H9 (cell line): ENCODE results near the gene CPT1A. TPM values are rescaled to one million over a fixed set of nuclear protein-coding genes. Genes with fewer than 3 reads are reported as not detected.

Experiments used
- DNase-seq: peaks from one replicate; pipeline ENCODE4 v3.0.0-alpha.2; 2017
- H2AFZ ChIP-seq: one replicate; pipeline ENCODE4 v1.6.1; 2013; ENCODE audit warnings: mild to moderate bottlenecking, low read length, control low read depth, moderate library complexity
- H2AK5ac ChIP-seq: 2 replicates; pipeline ENCODE4 v1.6.1; 2013; ENCODE audit warnings: low read length, control low read depth, mixed read lengths; ENCODE audit not compliant: insufficient read length
- H2BK120ac ChIP-seq: one replicate; pipeline ENCODE4 v1.6.1; 2013; ENCODE audit warnings: low read depth, mild to moderate bottlenecking, low read length, control low read depth, inconsistent platforms; ENCODE audit not compliant: poor library complexity, severe bottlenecking
- H2BK12ac ChIP-seq: 2 replicates; pipeline ENCODE4 v1.6.1; 2013; ENCODE audit warnings: low read length, control low read depth, mixed read lengths, low read depth; ENCODE audit not compliant: insufficient read length
- H2BK15ac ChIP-seq: 2 replicates; pipeline ENCODE4 v1.6.1; 2013; ENCODE audit warnings: low read depth, low read length, control low read depth
- H2BK20ac ChIP-seq: one replicate; pipeline ENCODE4 v1.6.1; 2013; ENCODE audit warnings: low read depth, mild to moderate bottlenecking, low read length, control low read depth, inconsistent platforms; ENCODE audit not compliant: poor library complexity, severe bottlenecking
- H2BK5ac ChIP-seq: 2 replicates; pipeline ENCODE4 v1.6.1; 2013; ENCODE audit warnings: low read length, control low read depth, mixed read lengths; ENCODE audit not compliant: insufficient read length
- H3K14ac ChIP-seq: 2 replicates; pipeline ENCODE4 v1.6.1; 2013; ENCODE audit warnings: low read length, control low read depth; ENCODE audit not compliant: insufficient read depth
- H3K18ac ChIP-seq: 2 replicates; pipeline ENCODE4 v1.6.1; 2013; ENCODE audit warnings: low read depth, mild to moderate bottlenecking, mixed read lengths, low read length, control low read depth; ENCODE audit not compliant: insufficient read length
- H3K23ac ChIP-seq: 2 replicates; pipeline ENCODE4 v1.6.1; 2013; ENCODE audit warnings: low read length, control low read depth, mixed read lengths, low read depth; ENCODE audit not compliant: insufficient read length
- H3K23me2 ChIP-seq: 2 replicates; pipeline ENCODE4 v1.6.1; 2013; ENCODE audit warnings: low read depth, mild to moderate bottlenecking, mixed read lengths, low read length, control low read depth; ENCODE audit not compliant: insufficient read length, poor library complexity, severe bottlenecking
- H3K27ac ChIP-seq: 2 replicates; pipeline ENCODE4 v1.5.1; 2013; ENCODE audit warnings: low read length, control low read depth, mixed read lengths, low read depth; ENCODE audit not compliant: insufficient read length
- H3K27me3 ChIP-seq: 2 replicates; pipeline ENCODE4 v1.6.1; 2013; ENCODE audit warnings: low read length, control low read depth, inconsistent platforms; ENCODE audit not compliant: insufficient read depth
- H3K4ac ChIP-seq: 2 replicates; pipeline ENCODE4 v1.6.1; 2013; ENCODE audit warnings: low read depth, mild to moderate bottlenecking, control low read depth, inconsistent platforms, low read length, moderate library complexity
- H3K4me1 ChIP-seq: 2 replicates; pipeline ENCODE4 v1.6.1; 2013; ENCODE audit warnings: low read length, control low read depth, inconsistent platforms; ENCODE audit not compliant: insufficient read depth
- H3K4me2 ChIP-seq: 2 replicates; pipeline ENCODE4 v1.6.1; 2013; ENCODE audit warnings: low read length, control low read depth, mixed read lengths; ENCODE audit not compliant: insufficient read length, insufficient read depth
- H3K56ac ChIP-seq: 2 replicates; pipeline ENCODE4 v1.6.1; 2013; ENCODE audit warnings: low read depth, mild to moderate bottlenecking, mixed read lengths, low read length, control low read depth; ENCODE audit not compliant: insufficient read length
- H3K79me1 ChIP-seq: 2 replicates; pipeline ENCODE4 v1.6.1; 2013; ENCODE audit warnings: low read depth, mild to moderate bottlenecking, moderate library complexity, low read length, control low read depth, inconsistent platforms; ENCODE audit not compliant: insufficient read depth, poor library complexity, severe bottlenecking
- H3K79me2 ChIP-seq: 2 replicates; pipeline ENCODE4 v1.6.1; 2013; ENCODE audit warnings: low read length, control low read depth, inconsistent platforms; ENCODE audit not compliant: insufficient read depth
- H3K9ac ChIP-seq: 2 replicates; pipeline ENCODE4 v1.6.1; 2013; ENCODE audit warnings: low read length, control low read depth, mixed read lengths; ENCODE audit not compliant: insufficient read length; ENCODE audit errors: extremely low read depth
- H3K9me3 ChIP-seq: one replicate; pipeline ENCODE4 v1.6.1; 2013; ENCODE audit warnings: low read depth, low read length, inconsistent platforms; ENCODE audit not compliant: control insufficient read depth
- H3T11ph ChIP-seq: one replicate; pipeline ENCODE4 v1.6.1; 2013; ENCODE audit warnings: mild to moderate bottlenecking, low read length, control low read depth, inconsistent platforms
- H4K20me1 ChIP-seq: one replicate; pipeline ENCODE4 v1.6.1; 2013; ENCODE audit not compliant: control insufficient read depth, insufficient read length, insufficient read depth
- H4K5ac ChIP-seq: 2 replicates; pipeline ENCODE4 v1.6.1; 2013; ENCODE audit warnings: low read depth, mild to moderate bottlenecking, mixed read lengths, low read length, control low read depth; ENCODE audit not compliant: insufficient read length
- H4K8ac ChIP-seq: replicated peaks from 2 replicates; pipeline ENCODE4 v1.6.1; 2013; ENCODE audit warnings: low read length, control low read depth, mixed read lengths, low read depth; ENCODE audit not compliant: insufficient read length
- H4K91ac ChIP-seq: 2 replicates; pipeline ENCODE4 v1.6.1; 2013; ENCODE audit warnings: low read depth, mild to moderate bottlenecking, moderate library complexity, mixed read lengths, low read length, control low read depth; ENCODE audit not compliant: insufficient read length
- H3K27ac Mint-ChIP-seq, 3 experiments: 2 replicates in 2 of 3; 3 replicates in 1 of 3; pipeline ENCODE4 v1.8.0; 2020 to 2021; ENCODE audit warnings: mixed read lengths in 3 of 3, mild to moderate bottlenecking in 1 of 3, moderate library complexity in 1 of 3
- H3K27me3 Mint-ChIP-seq: 2 replicates; pipeline ENCODE4 v1.8.0; 2021; ENCODE audit warnings: low read depth, mild to moderate bottlenecking, moderate library complexity, mixed read lengths
- H3K36me3 Mint-ChIP-seq, 3 experiments: 2 replicates in 2 of 3; 3 replicates in 1 of 3; pipeline ENCODE4 v1.8.0; 2020 to 2021; ENCODE audit warnings: low read depth in 3 of 3, mixed read lengths in 3 of 3; ENCODE audit not compliant: insufficient read depth in 1 of 3
- H3K4me1 Mint-ChIP-seq, 2 experiments: 2 replicates each; pipeline ENCODE4 v1.8.0; 2020; ENCODE audit warnings: mixed read lengths in 2 of 2
- H3K4me3 Mint-ChIP-seq, 2 experiments: 2 replicates in 1 of 2; 3 replicates in 1 of 2; pipeline ENCODE4 v1.8.0; 2020 to 2021; ENCODE audit warnings: mild to moderate bottlenecking in 2 of 2, mixed read lengths in 2 of 2, moderate library complexity in 1 of 2
- H3K9me3 Mint-ChIP-seq, 2 experiments: 2 replicates in 1 of 2; 3 replicates in 1 of 2; pipeline ENCODE4 v1.8.0; 2020; ENCODE audit warnings: mild to moderate bottlenecking in 2 of 2, mixed read lengths in 2 of 2, moderate library complexity in 1 of 2
- WGBS: extraction: QIAGEN DNeasy Blood & Tissue Kit; methylation state at CpG from one replicate; pipeline ENCODE4 v1.1.7; 2013; ENCODE audit warnings: missing lambda C conversion rate, low lambda C conversion rate, mixed read lengths; ENCODE audit not compliant: insufficient read length; ENCODE audit errors: extremely low coverage; 5-methylcytosine and 5-hydroxymethylcytosine counted together
- total RNA-seq: library from RNA; stranded (reverse); gene quantifications from 2 replicates; pipeline ENCODE4 v1.2.1, GENCODE V29; 2021
- TF ChIP-seq, protein P1 (sequence below): fragments of 200-600 bp; sonication (generic); conservative IDR thresholded peaks from 3 replicates; pipeline ENCODE4 v1.8.0; 2021; ENCODE audit warnings: antibody characterized with exemption, mild to moderate bottlenecking

The CPT1A gene
- total RNA-seq, 1 experiment from 2014 or later, result 7.5 TPM

DNA sequence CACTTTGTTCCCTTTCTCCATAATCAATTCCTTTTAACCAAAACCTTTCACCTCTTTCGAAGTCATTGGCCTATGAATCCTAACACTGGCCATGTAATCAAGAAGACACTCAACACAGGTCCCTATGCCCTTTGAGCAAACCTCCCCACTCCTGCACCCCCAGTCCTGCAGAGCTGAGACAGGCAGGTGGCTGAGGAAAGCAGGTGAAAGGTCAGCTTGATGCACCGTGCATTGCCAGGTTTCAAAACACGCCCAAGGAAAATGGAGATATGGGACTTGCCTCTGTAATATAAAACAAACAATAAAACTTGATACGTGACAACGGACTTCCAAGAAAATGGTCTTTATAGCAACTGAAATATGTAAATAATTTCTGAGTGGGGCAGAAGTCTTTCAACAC is 10.6 kb downstream of the CPT1A start:
- no peaks in the 10 kb centered on the region for H3K79me2 ChIP-seq
- no peak overlapping the region for H3K56ac ChIP-seq
- no peak overlapping the region for H2BK20ac ChIP-seq
- H4K5ac ChIP-seq, result no peak overlapping the region
- no peak overlapping the region for H2BK120ac ChIP-seq
- no peak overlapping the region for H2BK12ac ChIP-seq
- H2AK5ac ChIP-seq, result no peak overlapping the region
- no CpG with 5 or more reads among the region's 5 CpGs for WGBS
- Mint-ChIP-seq H3K4me3 (no peak overlapping the region), H3K36me3 (no peaks in the 10 kb centered on the region), H3K27ac (no peak overlapping the region), H3K27me3 (peaks cover 16% of the 10 kb centered on the region), H3K9me3 (no peaks in the 10 kb centered on the region), H3K4me1 (peaks cover 30 to 33% of the 10 kb centered on the region in 2 experiments)
- H4K91ac ChIP-seq, result no peak overlapping the region
- no peak overlapping the region for H4K8ac ChIP-seq
- no peaks in the 10 kb centered on the region for H3K9me3 ChIP-seq
- H3K4ac ChIP-seq, result no peak overlapping the region
- H3T11ph ChIP-seq, result no peak overlapping the region
- H2BK15ac ChIP-seq, result no peak overlapping the region
- no peak overlapping the region for H3K14ac ChIP-seq
- peaks cover 5% of the 10 kb centered on the region; the same call in 1 of the 2 replicates for H3K4me1 ChIP-seq
- no peaks in the 10 kb centered on the region for H4K20me1 ChIP-seq
- H3K27ac ChIP-seq, result no peak overlapping the region
- H3K23me2 ChIP-seq, result no peaks in the 10 kb centered on the region
- DNase-seq, result no peak
- H3K9ac ChIP-seq, result no peak overlapping the region
- H2AFZ ChIP-seq, result no peak overlapping the region
- no peaks in the 10 kb centered on the region for H3K27me3 ChIP-seq
- H3K23ac ChIP-seq, result no peak overlapping the region
- TF ChIP-seq, protein P1, sequence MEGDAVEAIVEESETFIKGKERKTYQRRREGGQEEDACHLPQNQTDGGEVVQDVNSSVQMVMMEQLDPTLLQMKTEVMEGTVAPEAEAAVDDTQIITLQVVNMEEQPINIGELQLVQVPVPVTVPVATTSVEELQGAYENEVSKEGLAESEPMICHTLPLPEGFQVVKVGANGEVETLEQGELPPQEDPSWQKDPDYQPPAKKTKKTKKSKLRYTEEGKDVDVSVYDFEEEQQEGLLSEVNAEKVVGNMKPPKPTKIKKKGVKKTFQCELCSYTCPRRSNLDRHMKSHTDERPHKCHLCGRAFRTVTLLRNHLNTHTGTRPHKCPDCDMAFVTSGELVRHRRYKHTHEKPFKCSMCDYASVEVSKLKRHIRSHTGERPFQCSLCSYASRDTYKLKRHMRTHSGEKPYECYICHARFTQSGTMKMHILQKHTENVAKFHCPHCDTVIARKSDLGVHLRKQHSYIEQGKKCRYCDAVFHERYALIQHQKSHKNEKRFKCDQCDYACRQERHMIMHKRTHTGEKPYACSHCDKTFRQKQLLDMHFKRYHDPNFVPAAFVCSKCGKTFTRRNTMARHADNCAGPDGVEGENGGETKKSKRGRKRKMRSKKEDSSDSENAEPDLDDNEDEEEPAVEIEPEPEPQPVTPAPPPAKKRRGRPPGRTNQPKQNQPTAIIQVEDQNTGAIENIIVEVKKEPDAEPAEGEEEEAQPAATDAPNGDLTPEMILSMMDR, result no peak
- no peak overlapping the region for H2BK5ac ChIP-seq
- no peaks in the 10 kb centered on the region for H3K79me1 ChIP-seq
- H3K18ac ChIP-seq, result no peak overlapping the region
- H3K4me2 ChIP-seq, result no peak overlapping the region
